ENCODE measurements around the gene SH3BGRL3. TPM values are rescaled to one million over a fixed set of nuclear protein-coding genes. Genes with fewer than 3 reads are reported as not detected.

The SH3BGRL3 gene
- total RNA-seq, 1 experiment from 2014 or later: 193 TPM

DNA sequence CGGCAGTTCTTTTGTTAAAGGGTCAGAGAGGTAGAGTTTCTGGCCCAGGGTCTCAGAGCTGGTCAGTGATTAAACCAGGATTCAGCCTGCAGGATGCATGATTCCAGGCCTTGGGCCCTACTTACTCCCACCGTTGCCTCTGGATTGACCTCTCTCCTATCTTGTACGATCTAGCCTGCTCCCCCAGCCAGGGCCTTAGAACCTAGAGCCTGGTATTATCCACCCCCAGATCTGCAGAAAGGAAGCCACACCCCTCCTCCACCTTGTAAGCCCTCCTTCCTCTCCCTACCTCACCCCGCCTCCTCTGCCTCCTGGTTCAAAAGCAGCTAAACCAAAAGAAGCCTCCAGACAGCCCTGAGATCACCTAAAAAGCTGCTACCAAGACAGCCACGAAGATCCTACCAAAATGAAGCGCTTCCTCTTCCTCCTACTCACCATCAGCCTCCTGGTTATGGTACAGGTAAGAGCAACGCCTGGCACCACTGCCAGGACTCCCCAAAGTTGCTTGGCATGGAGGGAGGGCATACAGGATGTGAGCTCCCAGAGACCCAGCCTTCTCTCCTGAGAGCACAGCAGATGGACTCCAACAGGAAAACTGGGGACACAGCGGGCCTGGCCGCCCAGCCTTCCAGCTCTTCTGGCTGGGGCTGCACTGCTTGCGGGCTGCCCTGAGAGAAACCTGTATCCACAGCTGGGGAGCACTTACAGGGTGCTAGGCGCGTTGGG, 37.9 kb downstream of the SH3BGRL3 start, which contains the start of gene CD52:
Gene CD52 (plus strand): TSS at position 347 of the 726 bp plus-strand sequence. CDS start 60 bp downstream, at position 407.
- in situ Hi-C loops (cut with HindIII; ENCODE audit: low pct_unique_long_range_greater_than_20kb, low sequenced_read_pairs): no loop called here

DNA sequence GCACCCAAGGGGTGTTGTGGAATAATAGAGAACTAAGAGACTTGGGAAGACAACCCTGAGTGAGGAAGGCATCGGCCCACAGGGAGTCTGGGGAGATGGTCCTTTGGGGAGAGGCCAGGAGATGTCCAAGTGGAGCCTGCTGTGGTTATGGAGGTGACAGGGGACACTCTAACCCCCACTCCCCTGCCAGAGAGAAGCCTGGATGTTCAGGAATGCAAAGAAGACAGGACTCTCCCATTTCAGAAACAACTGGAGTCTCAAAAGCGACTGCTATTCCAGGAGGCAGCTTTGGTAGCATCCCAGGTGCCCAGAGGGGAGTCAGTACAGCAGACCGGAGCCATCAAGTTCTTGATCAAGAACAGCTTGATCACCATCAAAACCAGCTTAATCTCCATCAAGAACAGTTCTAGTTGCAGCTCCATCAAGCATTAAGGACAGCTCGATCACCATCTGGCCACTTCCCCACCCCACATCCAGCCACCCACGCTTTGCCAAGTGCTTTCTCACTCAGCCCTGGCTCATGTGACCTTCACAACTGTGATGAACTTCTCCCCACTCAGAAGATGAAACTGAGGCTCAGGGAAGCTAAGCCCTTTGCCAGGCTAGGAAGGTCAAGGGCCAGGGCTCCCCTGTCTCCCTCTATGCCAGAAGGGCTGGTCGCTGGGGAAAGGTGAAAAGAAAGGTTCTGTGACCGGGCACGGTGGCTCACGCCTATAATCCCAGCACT, 38.6 kb downstream of the SH3BGRL3 start:
- BruUV-seq (replicated peaks): no TSS peak
- no peaks in the 10 kb centered on the region for H3K36me3 ChIP-seq (ENCODE audit: control insufficient read depth, insufficient read depth, low read length)
- intact Hi-C loops (cut with micrococcal nuclease; ENCODE audit: unreplicated experiment): no loop called here
- no peaks in the 10 kb centered on the region for H3K27me3 ChIP-seq (ENCODE audit: control insufficient read depth, insufficient read depth, low read length)
- in situ Hi-C loops (cut with HindIII; ENCODE audit: low pct_unique_long_range_greater_than_20kb, low sequenced_read_pairs): no loop called here
- CTCF ChIA-PET: interaction anchor here (0.6 kb wide), 1 partner anchor 44 kb away, joined by 5 read pairs; no protein-coding TSS in a partner anchor
- no peak overlapping the region for H3K27ac ChIP-seq (ENCODE audit: low read length)
- H3K9me3 ChIP-seq (ENCODE audit: control insufficient read depth, insufficient read depth, low read depth, low read length): no peaks in the 10 kb centered on the region
- TF ChIP-seq TCF7L2 (IDR thresholded peaks at IDR 0.05; ENCODE audit: low read depth, low read length): no peak
- TF ChIP-seq, protein P1, sequence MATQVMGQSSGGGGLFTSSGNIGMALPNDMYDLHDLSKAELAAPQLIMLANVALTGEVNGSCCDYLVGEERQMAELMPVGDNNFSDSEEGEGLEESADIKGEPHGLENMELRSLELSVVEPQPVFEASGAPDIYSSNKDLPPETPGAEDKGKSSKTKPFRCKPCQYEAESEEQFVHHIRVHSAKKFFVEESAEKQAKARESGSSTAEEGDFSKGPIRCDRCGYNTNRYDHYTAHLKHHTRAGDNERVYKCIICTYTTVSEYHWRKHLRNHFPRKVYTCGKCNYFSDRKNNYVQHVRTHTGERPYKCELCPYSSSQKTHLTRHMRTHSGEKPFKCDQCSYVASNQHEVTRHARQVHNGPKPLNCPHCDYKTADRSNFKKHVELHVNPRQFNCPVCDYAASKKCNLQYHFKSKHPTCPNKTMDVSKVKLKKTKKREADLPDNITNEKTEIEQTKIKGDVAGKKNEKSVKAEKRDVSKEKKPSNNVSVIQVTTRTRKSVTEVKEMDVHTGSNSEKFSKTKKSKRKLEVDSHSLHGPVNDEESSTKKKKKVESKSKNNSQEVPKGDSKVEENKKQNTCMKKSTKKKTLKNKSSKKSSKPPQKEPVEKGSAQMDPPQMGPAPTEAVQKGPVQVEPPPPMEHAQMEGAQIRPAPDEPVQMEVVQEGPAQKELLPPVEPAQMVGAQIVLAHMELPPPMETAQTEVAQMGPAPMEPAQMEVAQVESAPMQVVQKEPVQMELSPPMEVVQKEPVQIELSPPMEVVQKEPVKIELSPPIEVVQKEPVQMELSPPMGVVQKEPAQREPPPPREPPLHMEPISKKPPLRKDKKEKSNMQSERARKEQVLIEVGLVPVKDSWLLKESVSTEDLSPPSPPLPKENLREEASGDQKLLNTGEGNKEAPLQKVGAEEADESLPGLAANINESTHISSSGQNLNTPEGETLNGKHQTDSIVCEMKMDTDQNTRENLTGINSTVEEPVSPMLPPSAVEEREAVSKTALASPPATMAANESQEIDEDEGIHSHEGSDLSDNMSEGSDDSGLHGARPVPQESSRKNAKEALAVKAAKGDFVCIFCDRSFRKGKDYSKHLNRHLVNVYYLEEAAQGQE (IDR thresholded peaks at IDR 0.05; ENCODE audit: insufficient read depth in 1 of 2, low read depth in 2 of 2, low read length in 1 of 2): no peak
- TF ChIP-seq, protein P2, sequence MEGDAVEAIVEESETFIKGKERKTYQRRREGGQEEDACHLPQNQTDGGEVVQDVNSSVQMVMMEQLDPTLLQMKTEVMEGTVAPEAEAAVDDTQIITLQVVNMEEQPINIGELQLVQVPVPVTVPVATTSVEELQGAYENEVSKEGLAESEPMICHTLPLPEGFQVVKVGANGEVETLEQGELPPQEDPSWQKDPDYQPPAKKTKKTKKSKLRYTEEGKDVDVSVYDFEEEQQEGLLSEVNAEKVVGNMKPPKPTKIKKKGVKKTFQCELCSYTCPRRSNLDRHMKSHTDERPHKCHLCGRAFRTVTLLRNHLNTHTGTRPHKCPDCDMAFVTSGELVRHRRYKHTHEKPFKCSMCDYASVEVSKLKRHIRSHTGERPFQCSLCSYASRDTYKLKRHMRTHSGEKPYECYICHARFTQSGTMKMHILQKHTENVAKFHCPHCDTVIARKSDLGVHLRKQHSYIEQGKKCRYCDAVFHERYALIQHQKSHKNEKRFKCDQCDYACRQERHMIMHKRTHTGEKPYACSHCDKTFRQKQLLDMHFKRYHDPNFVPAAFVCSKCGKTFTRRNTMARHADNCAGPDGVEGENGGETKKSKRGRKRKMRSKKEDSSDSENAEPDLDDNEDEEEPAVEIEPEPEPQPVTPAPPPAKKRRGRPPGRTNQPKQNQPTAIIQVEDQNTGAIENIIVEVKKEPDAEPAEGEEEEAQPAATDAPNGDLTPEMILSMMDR (IDR thresholded peaks at IDR 0.05): no peak
- DNase-seq (ENCODE audit: low read depth, low spot score) (no peak), ATAC-seq (no peak)
- POLR2A ChIA-PET: no interaction called here
- H3K4me1 ChIP-seq (ENCODE audit: control insufficient read depth, insufficient read depth, low read length): no peaks in the 10 kb centered on the region
- no peak overlapping the region for H3K4me3 ChIP-seq (ENCODE audit: low read depth in 2 of 2, low read length in 2 of 2)

More for the DNA sequence above, 37.9 kb downstream of the SH3BGRL3 start, which contains the start of gene CD52:
- TF ChIP-seq TCF7L2 (IDR thresholded peaks at IDR 0.05; ENCODE audit: low read depth, low read length) (no peak), SIN3A (IDR thresholded peaks at IDR 0.05; ENCODE audit: borderline replicate concordance, insufficient read depth, low read depth, low read length) (no peak), POLR2AphosphoS5 (IDR thresholded peaks at IDR 0.05; ENCODE audit: low read depth, low read length) (no peak)
- TF ChIP-seq, protein P1 (IDR thresholded peaks at IDR 0.05; ENCODE audit: insufficient read depth in 1 of 2, low read depth in 2 of 2, low read length in 1 of 2): no peak
- TF ChIP-seq, protein P2 (IDR thresholded peaks at IDR 0.05): no peak
- BruUV-seq (replicated peaks): no TSS peak
- POLR2A ChIA-PET: no interaction called here
- H3K9me3 ChIP-seq (ENCODE audit: control insufficient read depth, insufficient read depth, low read depth, low read length): no peaks in the 10 kb centered on the region
- no peak for DNase-seq (ENCODE audit: low read depth, low spot score)
- no peak within 1 kb of the TSS for H3K27ac ChIP-seq (ENCODE audit: low read length)
- no peaks in the 10 kb centered on the region for H3K36me3 ChIP-seq (ENCODE audit: control insufficient read depth, insufficient read depth, low read length)
- H3K27me3 ChIP-seq (ENCODE audit: control insufficient read depth, insufficient read depth, low read length): no peaks in the 10 kb centered on the region
- CTCF ChIA-PET: interaction anchor here (0.6 kb wide), 1 partner anchor 43 kb away, joined by 5 read pairs; no protein-coding TSS in a partner anchor
- H3K4me3 ChIP-seq (ENCODE audit: low read depth in 2 of 2, low read length in 2 of 2): no peak within 1 kb of the TSS
- intact Hi-C loops (cut with micrococcal nuclease; ENCODE audit: unreplicated experiment): no loop called here
- no peaks in the 10 kb centered on the region for H3K4me1 ChIP-seq (ENCODE audit: control insufficient read depth, insufficient read depth, low read length)
- no peak for ATAC-seq
